Fibroblast of lung (primary cell): ENCODE data around the gene MUC12.

Source experiments
- EZH2 ChIP-seq: IDR thresholded peaks from 2 replicates; pipeline ENCODE4 v1.5.1; 2012; ENCODE audit warnings: low read length, control low read depth, mild to moderate bottlenecking; ENCODE audit errors: missing control alignments
- TF ChIP-seq, protein P1 (sequence below), 2 donors: IDR thresholded peaks in 1 of 2; conservative IDR thresholded peaks in 1 of 2; 1 replicate in 1 of 2; 2 replicates in 1 of 2; pipeline ENCODE4 v1.5.1; 2011 to 2012; ENCODE audit warnings: low read length in 2 of 2, control low read depth in 1 of 2, inconsistent platforms in 1 of 2, low read depth in 1 of 2, mild to moderate bottlenecking in 1 of 2

DNA sequence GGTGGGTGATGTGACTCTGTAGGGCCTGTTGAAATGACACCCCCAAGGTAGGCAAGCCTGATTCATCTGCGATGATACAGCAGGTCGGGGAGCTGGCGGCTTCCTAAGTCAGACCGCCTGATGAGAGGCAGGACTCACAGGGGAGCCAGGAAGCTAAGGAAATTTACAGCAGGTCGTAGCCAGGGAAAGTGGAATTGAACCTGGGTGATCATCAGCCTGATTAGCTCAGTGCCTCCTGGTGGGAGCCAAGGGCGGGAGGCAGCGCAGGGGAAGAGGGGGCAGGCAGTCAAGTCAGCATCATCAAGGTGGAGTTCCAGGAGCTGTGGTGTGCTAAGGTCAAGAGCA lies 97.4 kb downstream of the MUC12 start:
- TF ChIP-seq, protein P1, sequence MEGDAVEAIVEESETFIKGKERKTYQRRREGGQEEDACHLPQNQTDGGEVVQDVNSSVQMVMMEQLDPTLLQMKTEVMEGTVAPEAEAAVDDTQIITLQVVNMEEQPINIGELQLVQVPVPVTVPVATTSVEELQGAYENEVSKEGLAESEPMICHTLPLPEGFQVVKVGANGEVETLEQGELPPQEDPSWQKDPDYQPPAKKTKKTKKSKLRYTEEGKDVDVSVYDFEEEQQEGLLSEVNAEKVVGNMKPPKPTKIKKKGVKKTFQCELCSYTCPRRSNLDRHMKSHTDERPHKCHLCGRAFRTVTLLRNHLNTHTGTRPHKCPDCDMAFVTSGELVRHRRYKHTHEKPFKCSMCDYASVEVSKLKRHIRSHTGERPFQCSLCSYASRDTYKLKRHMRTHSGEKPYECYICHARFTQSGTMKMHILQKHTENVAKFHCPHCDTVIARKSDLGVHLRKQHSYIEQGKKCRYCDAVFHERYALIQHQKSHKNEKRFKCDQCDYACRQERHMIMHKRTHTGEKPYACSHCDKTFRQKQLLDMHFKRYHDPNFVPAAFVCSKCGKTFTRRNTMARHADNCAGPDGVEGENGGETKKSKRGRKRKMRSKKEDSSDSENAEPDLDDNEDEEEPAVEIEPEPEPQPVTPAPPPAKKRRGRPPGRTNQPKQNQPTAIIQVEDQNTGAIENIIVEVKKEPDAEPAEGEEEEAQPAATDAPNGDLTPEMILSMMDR (conservative IDR thresholded peaks at IDR 0.05 in 1 of 2, IDR thresholded peaks at IDR 0.05 in 1 of 2; ENCODE audit: low read depth in 1 of 2, low read length in 2 of 2) = no peak
- TF ChIP-seq EZH2 = no peak
